CD4-positive, CD25-positive, alpha-beta regulatory T cell (primary cell): ENCODE data around the gene TM9SF4. TPM values are rescaled to one million over a fixed set of nuclear protein-coding genes. Genes with fewer than 3 reads are reported as not detected.
"Not testable (repeated sequence)": the region's sequence is repeated elsewhere in the genome, so short reads cannot be mapped to it uniquely, and the experiment has no call there.

Experiments
- ATAC-seq, 2 donors: fragments of 150-1000 bp; cut with Tn5 transposase; one replicate each; pipeline ENCODE4 v1.10.0; 2021; ENCODE audit warnings: low read depth in 2 of 2, moderate number of reproducible peaks in 2 of 2, moderate library complexity in 1 of 2
- DNase-seq, 3 donors: peaks; one replicate each; pipeline versions ENCODE4 v3.0.0 to v3.0.0-alpha.2; 2012 to 2022; ENCODE audit warnings: mixed read lengths in 1 of 3
- H3K27ac ChIP-seq: one replicate; pipeline ENCODE4 v1.7.0; 2013; ENCODE audit warnings: mild to moderate bottlenecking, low read length; ENCODE audit not compliant: insufficient read depth, poor library complexity, severe bottlenecking
- H3K27me3 ChIP-seq: one replicate; pipeline ENCODE4 v1.7.0; 2013; ENCODE audit warnings: low read length; ENCODE audit not compliant: control insufficient read depth, insufficient read depth
- H3K36me3 ChIP-seq: one replicate; pipeline ENCODE4 v1.7.0; 2013; ENCODE audit warnings: mild to moderate bottlenecking, low read length, moderate library complexity; ENCODE audit not compliant: control insufficient read depth, insufficient read depth
- H3K4me1 ChIP-seq: 2 replicates; pipeline ENCODE4 v1.7.0; 2013; ENCODE audit warnings: mild to moderate bottlenecking, low read length; ENCODE audit not compliant: insufficient read depth, control insufficient read depth, poor library complexity, severe bottlenecking
- H3K4me3 ChIP-seq: one replicate; pipeline ENCODE4 v1.7.0; 2013; ENCODE audit warnings: low read depth, mild to moderate bottlenecking, low read length, moderate library complexity
- H3K9me3 ChIP-seq, 2 experiments: 1 replicate in 1 of 2; 2 replicates in 1 of 2; pipeline ENCODE4 v1.7.0; 2013; ENCODE audit warnings: low read length in 2 of 2, mild to moderate bottlenecking in 1 of 2, moderate library complexity in 1 of 2; ENCODE audit not compliant: control insufficient read depth in 2 of 2
- H3K27ac Mint-ChIP-seq, 3 donors: one replicate each; pipeline ENCODE4 v1.8.0; 2020 to 2022; ENCODE audit warnings: mild to moderate bottlenecking in 3 of 3, mixed read lengths in 3 of 3, moderate library complexity in 2 of 3
- H3K27me3 Mint-ChIP-seq: one replicate; pipeline ENCODE4 v1.8.0; 2022; ENCODE audit warnings: mild to moderate bottlenecking, mixed read lengths
- H3K36me3 Mint-ChIP-seq: one replicate; pipeline ENCODE4 v1.8.0; 2020; ENCODE audit warnings: mixed read lengths
- H3K4me1 Mint-ChIP-seq, 4 donors: one replicate each; pipeline ENCODE4 v1.8.0; 2020 to 2022; ENCODE audit warnings: mixed read lengths in 4 of 4, mild to moderate bottlenecking in 1 of 4
- H3K4me3 Mint-ChIP-seq, 4 donors: one replicate each; pipeline ENCODE4 v1.8.0; 2020 to 2022; ENCODE audit warnings: mild to moderate bottlenecking in 4 of 4, mixed read lengths in 4 of 4, moderate library complexity in 3 of 4
- H3K9me3 Mint-ChIP-seq, 7 donors: one replicate each; pipeline ENCODE4 v1.8.0; 2020 to 2022; ENCODE audit warnings: mixed read lengths in 7 of 7, mild to moderate bottlenecking in 3 of 7, moderate library complexity in 2 of 7
- polyA plus RNA-seq, 4 donors: library from polyadenylated mRNA; unstranded; fragments of 300-500 nt; fragmentation: Illumina TruSeq; gene quantifications; one replicate each; pipeline ENCODE4 v1.2.3, GENCODE V29; 2021
- total RNA-seq: library from RNA; stranded (reverse); gene quantifications from one replicate; pipeline ENCODE4 v1.2.3, GENCODE V29; 2022

Gene TM9SF4
- total and polyA plus RNA-seq, 5 donors from 2014 or later, result 28.7 to 36.3 (median 29.4) TPM

DNA sequence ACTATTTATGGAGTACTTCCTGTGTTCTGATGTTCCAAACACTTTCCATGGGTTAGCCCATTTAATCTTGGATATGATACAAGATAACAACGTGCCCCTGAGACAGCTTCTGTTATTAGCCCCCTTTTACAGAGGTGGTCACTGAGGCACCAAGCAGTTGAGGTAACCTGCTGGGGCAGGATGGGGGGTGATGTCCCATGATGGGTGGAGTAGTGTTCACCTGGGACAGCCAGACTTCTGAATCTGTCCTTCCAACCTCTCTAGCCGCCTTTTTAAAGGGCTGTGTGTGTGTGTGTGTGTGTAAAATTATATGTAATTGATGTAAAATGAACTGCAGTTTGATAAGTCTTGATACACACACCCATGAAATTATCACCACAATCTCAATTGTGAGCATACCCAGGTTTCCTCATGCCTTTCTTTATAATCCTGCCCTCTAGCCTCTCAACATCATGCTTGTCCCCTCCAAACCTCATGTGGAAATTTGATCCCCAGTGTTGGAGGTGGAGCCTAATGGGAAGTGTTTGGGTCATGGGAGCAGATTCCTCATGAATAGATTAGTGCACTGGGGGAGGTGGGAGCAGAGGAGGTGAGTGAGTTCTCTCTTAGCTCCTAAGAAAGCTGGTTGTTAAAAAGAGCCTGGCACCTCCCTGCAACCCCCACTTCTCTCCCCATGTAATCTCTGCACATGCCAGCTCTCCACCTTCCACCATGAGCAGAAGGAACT, 58.8 kb downstream of the TM9SF4 start:
- no peaks in the 10 kb centered on the region for H3K4me1 ChIP-seq
- H3K27ac Mint-ChIP-seq, result peak overlapping the region in 1 of 3 donors; percentile 62
- H3K27ac ChIP-seq, result no peak overlapping the region

DNA sequence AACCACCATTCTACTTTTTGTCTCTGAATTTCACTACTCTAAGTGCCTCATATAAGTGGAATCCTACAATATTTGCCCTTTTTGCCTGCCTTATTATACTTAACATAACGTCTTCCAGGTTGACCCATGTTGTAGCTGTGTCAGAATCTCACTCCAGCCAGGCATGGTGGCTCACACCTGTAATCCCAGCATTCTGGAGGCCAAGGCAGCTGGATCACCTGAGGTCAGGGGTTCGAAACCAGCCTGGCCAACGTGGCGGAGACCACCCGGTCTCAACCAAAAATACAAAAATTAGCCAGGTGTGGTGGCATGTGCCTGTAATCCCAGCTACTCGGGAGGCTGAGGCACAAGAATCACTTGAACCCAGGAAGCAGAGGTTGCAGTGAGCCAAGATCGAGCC, 68.2 kb downstream of the TM9SF4 start:
- H3K27ac Mint-ChIP-seq, H3K4me1 ChIP-seq, H3K4me1 Mint-ChIP-seq, H3K9me3 Mint-ChIP-seq, DNase-seq, ATAC-seq, H3K27ac ChIP-seq, H3K27me3 ChIP-seq, H3K27me3 Mint-ChIP-seq, H3K36me3 ChIP-seq, H3K4me3 ChIP-seq, H3K9me3 ChIP-seq, H3K4me3 Mint-ChIP-seq, H3K36me3 Mint-ChIP-seq: not testable (repeated sequence)

More for the DNA sequence above, 58.8 kb downstream of the TM9SF4 start:
- Mint-ChIP-seq H3K4me1 (no peaks in the 10 kb centered on the region), H3K36me3 (peaks cover 28% of the 10 kb centered on the region), H3K27me3 (peaks cover 4% of the 10 kb centered on the region), H3K9me3 (peaks cover 0 to 2% (median 0%) of the 10 kb centered on the region in 7 donors), H3K4me3 (no peak overlapping the region)
- DNase-seq (no peak), ATAC-seq (no peak)
- Histone ChIP-seq H3K27me3 (no peaks in the 10 kb centered on the region), H3K36me3 (peaks cover 28% of the 10 kb centered on the region), H3K4me3 (no peak overlapping the region), H3K9me3 (no peaks in the 10 kb centered on the region)

DNA sequence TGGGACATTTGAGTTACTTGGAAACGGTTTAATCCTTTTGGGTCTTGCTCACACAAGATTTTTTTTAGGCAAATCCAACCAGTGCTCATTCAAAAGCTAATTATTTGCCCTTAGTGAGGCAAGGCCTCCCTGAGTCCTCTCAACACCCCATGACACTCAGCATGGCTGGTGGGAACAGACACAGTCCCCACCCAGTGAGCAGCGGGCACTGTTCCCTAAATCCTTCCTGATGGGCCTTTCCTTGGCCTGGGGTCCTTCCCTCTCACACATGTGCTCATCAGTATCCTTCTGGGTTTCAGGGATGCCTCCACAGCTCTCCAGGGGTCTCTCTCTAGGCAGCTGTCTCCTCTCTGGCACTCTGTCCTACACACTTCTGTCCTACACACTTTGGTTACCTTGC, 70.0 kb downstream of the TM9SF4 start:
- Mint-ChIP-seq H3K9me3 (no peaks in the 10 kb centered on the region), H3K27ac (peak overlapping the region in 1 of 3 donors; percentile 78), H3K4me1 (peaks cover 0 to 3% (median 0%) of the 10 kb centered on the region in 4 donors), H3K4me3 (no peak overlapping the region), H3K27me3 (no peaks in the 10 kb centered on the region), H3K36me3 (no peaks in the 10 kb centered on the region)
- Histone ChIP-seq H3K4me1 (no peaks in the 10 kb centered on the region), H3K27ac (no peak overlapping the region), H3K36me3 (no peaks in the 10 kb centered on the region), H3K27me3 (no peaks in the 10 kb centered on the region), H3K9me3 (no peaks in the 10 kb centered on the region), H3K4me3 (no peak overlapping the region)
- ATAC-seq (no peak), DNase-seq (no peak)

DNA sequence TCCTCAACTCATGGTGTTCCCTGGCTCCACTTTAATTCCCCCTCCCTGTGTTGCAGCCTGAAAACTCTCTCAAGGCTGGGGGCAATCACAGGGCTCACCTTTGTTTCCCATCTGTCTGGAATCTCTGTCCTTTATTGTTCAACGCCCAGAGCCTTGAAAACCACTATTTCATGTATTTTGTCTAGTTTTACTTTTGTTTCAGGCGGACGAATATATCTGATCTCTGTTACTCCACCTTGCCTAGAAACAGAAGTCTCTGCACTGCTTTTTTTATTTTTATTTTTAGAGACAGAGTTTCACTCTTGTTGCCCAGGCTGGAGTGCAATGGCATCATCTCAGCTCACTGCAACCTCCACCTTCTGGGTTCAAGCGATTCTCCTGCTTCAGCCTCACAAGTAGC, 70.4 kb downstream of the TM9SF4 start:
- Mint-ChIP-seq H3K36me3 (no peaks in the 10 kb centered on the region), H3K4me1 (peaks cover 0 to 3% (median 0%) of the 10 kb centered on the region in 4 donors), H3K27ac (peak overlapping the region in 1 of 3 donors; percentile 78), H3K4me3 (no peak overlapping the region), H3K27me3 (no peaks in the 10 kb centered on the region), H3K9me3 (no peaks in the 10 kb centered on the region)
- ATAC-seq (no peak), DNase-seq (no peak)
- Histone ChIP-seq H3K27me3 (no peaks in the 10 kb centered on the region), H3K4me3 (no peak overlapping the region), H3K36me3 (no peaks in the 10 kb centered on the region), H3K4me1 (no peaks in the 10 kb centered on the region), H3K9me3 (no peaks in the 10 kb centered on the region), H3K27ac (no peak overlapping the region)

DNA sequence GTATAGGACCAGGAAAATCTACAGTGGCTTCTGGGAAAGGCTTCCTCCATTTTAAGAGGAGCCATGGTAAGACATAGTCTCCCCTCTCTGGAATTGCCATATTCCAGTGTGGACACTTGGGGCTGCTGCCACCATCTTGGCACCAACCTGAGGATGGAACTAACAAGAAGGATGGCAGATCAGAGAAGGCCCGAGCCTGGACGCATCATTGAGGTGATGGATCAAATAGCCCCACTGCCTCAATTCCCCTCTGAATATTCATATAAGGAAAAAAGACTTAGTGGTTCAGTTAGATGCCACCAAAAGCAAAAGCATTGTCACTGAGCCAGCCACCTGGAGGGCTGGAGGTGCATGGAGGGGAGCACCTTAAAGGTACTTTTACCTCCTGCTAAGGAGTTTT, 72.1 kb downstream of the TM9SF4 start:
- Mint-ChIP-seq H3K27me3 (no peaks in the 10 kb centered on the region), H3K4me3 (no peak overlapping the region), H3K9me3 (no peaks in the 10 kb centered on the region), H3K27ac (no peak overlapping the region), H3K36me3 (no peaks in the 10 kb centered on the region), H3K4me1 (peaks cover 0 to 10% (median 2%) of the 10 kb centered on the region in 4 donors)
- no peak for DNase-seq
- H3K27ac ChIP-seq, result no peak overlapping the region
- no peaks in the 10 kb centered on the region for H3K27me3 ChIP-seq
- no peak for ATAC-seq
- H3K36me3 ChIP-seq, result no peaks in the 10 kb centered on the region
- H3K4me1 ChIP-seq, result no peaks in the 10 kb centered on the region
- no peak overlapping the region for H3K4me3 ChIP-seq
- no peaks in the 10 kb centered on the region for H3K9me3 ChIP-seq

DNA sequence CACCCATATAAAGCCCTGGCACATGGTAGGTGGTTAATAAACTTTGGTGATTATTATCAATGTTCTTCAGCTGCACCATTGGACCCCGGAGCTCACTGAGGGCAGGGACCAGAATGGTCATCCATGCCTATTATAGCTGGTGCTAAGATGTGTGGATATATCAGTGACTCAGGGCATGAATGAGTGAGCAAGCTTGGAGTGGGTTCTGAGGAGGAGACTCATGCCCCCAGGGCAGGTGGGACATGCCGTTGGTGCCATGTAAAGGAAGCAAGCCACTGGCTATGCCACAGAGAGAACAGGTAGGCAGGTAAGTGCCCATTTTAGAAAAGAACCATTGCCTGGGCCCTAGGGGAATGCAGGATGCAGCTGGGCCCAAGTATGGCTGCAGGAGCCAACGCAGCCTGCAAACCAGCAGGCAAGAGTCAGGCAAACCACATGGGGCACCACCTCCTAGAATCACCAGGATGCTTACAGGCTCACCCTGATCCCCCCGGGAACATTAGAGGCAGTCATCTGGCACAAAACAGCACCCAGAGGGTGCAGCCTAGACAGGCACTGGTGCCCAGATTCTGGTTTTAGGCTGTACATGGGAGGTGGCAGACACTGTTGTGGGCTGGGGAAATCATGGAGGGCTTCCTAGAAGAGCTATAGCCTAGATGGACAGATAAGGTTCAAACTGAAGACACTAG, 74.6 kb downstream of the TM9SF4 start:
- Histone ChIP-seq H3K4me1 (peaks cover 6% of the 10 kb centered on the region), H3K36me3 (no peaks in the 10 kb centered on the region), H3K27me3 (no peaks in the 10 kb centered on the region), H3K27ac (no peak overlapping the region), H3K9me3 (no peaks in the 10 kb centered on the region), H3K4me3 (no peak overlapping the region)
- Mint-ChIP-seq H3K4me3 (no peak overlapping the region), H3K4me1 (peaks cover 0 to 16% (median 3%) of the 10 kb centered on the region in 4 donors), H3K9me3 (no peaks in the 10 kb centered on the region), H3K27ac (peak overlapping the region in 1 of 3 donors; percentile 60), H3K36me3 (no peaks in the 10 kb centered on the region), H3K27me3 (no peaks in the 10 kb centered on the region)
- DNase-seq (no peak), ATAC-seq (no peak)

DNA sequence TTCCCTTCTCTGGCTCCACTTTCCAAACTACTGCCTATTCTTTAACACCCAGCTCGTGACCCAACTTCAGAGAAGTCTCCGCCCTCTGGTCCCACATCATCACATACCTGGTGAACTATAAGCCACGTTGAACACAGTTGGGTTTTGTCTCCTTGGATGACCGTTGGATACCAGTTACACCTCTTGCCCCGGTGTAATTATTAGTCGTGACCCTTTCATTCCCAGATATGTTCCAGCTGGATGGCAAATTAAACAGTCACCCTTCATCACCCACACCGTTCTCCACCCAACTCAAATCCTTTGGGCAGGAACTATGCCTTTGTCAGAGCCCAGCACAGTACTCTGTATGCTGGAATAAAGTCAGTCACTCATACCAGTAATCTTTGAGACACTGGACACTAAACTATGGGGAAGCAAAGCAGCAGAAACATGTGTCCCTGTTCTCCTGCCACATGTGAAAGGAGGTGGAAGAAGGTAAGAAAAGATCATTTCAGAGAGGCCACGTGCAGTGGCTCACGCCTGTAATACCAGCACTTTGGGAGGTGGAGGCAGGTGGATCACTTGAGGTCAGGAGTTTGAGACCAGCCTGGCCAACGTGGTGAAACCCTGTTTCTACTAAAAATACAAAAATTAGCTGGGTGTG, 75.6 kb downstream of the TM9SF4 start:
- no peak overlapping the region for H3K4me3 ChIP-seq
- H3K36me3 Mint-ChIP-seq, result no peaks in the 10 kb centered on the region
- peaks cover 13% of the 10 kb centered on the region for H3K4me1 ChIP-seq
- H3K36me3 ChIP-seq, result no peaks in the 10 kb centered on the region
- peak overlapping the region in 1 of 4 donors; percentile 47 for H3K4me3 Mint-ChIP-seq
- H3K27me3 Mint-ChIP-seq, result no peaks in the 10 kb centered on the region
- no peak overlapping the region for H3K27ac ChIP-seq
- DNase-seq (no peak), ATAC-seq (no peak)
- H3K4me1 Mint-ChIP-seq, result peaks cover 0 to 23% (median 8%) of the 10 kb centered on the region in 4 donors
- no peaks in the 10 kb centered on the region for H3K27me3 ChIP-seq
- H3K9me3 ChIP-seq, result no peaks in the 10 kb centered on the region
- H3K9me3 Mint-ChIP-seq, result no peaks in the 10 kb centered on the region
- peak overlapping the region in 1 of 3 donors; percentile 80 for H3K27ac Mint-ChIP-seq
